ENCODE measurements around the gene SDR42E2. TPM values are rescaled to one million over a fixed set of nuclear protein-coding genes. Genes with fewer than 3 reads are reported as not detected.
A peak's percentile ranks its signal among the peaks of the same experiment; 100 is the strongest.

The SDR42E2 gene
- total and polyA plus RNA-seq, 2 donors (not counting 1 experiment from before 2014, with no cell fraction given): 0.12 to 0.62 TPM

GRCh38 chr16:22192261-22193062, 30.2 kb downstream of the SDR42E2 start:
- Histone ChIP-seq H3K36me3 (replicated peaks in 1 of 2; ENCODE audit: control extremely low read depth in 1 of 2, control insufficient read depth in 1 of 2, extremely low read depth in 1 of 2, insufficient read depth in 2 of 2, low read length in 1 of 2) (no peaks in the 10 kb centered on the region), H3K4me3 (ENCODE audit: control extremely low read depth in 1 of 5, extremely low read depth in 1 of 5, insufficient read depth in 1 of 5, low read depth in 2 of 5, low read length in 4 of 5) (peak overlapping the region in 3 of 5 experiments; percentile 53 to 78 (median 66)), H3K9ac (ENCODE audit: low read length) (peak overlapping the region; percentile 90), H3K9me3 (ENCODE audit: control extremely low read depth in 1 of 3, control insufficient read depth in 2 of 3, insufficient read depth in 1 of 3, low read length in 2 of 3) (peaks cover 0 to 4% (median 0%) of the 10 kb centered on the region in 3 donors), H3K27me3 (replicated peaks in 1 of 4; ENCODE audit: control extremely low read depth in 1 of 4, control insufficient read depth in 3 of 4, insufficient read depth in 4 of 4, low read length in 3 of 4) (no peaks in the 10 kb centered on the region), H3K79me2 (ENCODE audit: control insufficient read depth, insufficient read depth, low read length) (no peaks in the 10 kb centered on the region), H3K4me1 (ENCODE audit: control insufficient read depth in 2 of 2, insufficient read depth in 2 of 2, low read length in 2 of 2) (peaks cover 47 to 52% of the 10 kb centered on the region in 2 donors), H3K27ac (ENCODE audit: low read length in 2 of 2) (peak overlapping the region; percentile 96 to 100), H2AFZ (ENCODE audit: insufficient read depth, low read depth, low read length, poor library complexity, severe bottlenecking) (peak overlapping the region; percentile 7), H4K20me1 (ENCODE audit: control insufficient read depth, insufficient read depth, low read length, poor library complexity, severe bottlenecking) (no peaks in the 10 kb centered on the region), H3K4me2 (replicated peaks; ENCODE audit: low read depth, low read length, poor library complexity, severe bottlenecking) (peak overlapping the region; percentile 88)
- H3K4me1 Mint-ChIP-seq: peaks cover 65% of the 10 kb centered on the region
- CTCF ChIA-PET: interaction anchor here (0.9 to 7.0 kb wide), 5 partner anchors 12 to 191 kb away, joined by 3 to 89 read pairs (median 5); partner anchors contain the start of genes EEF2K and POLR3E
- H3K27me3 Mint-ChIP-seq: peaks cover 3% of the 10 kb centered on the region
- POLR2A ChIA-PET: interaction anchor here (1.0 to 5.0 kb wide), 3 partner anchors 13 to 106 kb away, joined by 4 to 28 read pairs (median 15); partner anchors contain the start of genes EEF2K and POLR3E
- peak overlapping the region; percentile 96 for H3K27ac Mint-ChIP-seq
- ATAC-seq (ENCODE audit: low read depth): no peak
- 20% methylated on average over 15 of the region's 16 CpGs for WGBS (ENCODE audit: insufficient coverage)
- no peak for TF ChIP-seq EZH2 (IDR thresholded peaks at IDR 0.05; ENCODE audit: borderline replicate concordance, insufficient read depth, low read depth, low read length, poor library complexity, severe bottlenecking)
- TF ChIP-seq, protein P1, sequence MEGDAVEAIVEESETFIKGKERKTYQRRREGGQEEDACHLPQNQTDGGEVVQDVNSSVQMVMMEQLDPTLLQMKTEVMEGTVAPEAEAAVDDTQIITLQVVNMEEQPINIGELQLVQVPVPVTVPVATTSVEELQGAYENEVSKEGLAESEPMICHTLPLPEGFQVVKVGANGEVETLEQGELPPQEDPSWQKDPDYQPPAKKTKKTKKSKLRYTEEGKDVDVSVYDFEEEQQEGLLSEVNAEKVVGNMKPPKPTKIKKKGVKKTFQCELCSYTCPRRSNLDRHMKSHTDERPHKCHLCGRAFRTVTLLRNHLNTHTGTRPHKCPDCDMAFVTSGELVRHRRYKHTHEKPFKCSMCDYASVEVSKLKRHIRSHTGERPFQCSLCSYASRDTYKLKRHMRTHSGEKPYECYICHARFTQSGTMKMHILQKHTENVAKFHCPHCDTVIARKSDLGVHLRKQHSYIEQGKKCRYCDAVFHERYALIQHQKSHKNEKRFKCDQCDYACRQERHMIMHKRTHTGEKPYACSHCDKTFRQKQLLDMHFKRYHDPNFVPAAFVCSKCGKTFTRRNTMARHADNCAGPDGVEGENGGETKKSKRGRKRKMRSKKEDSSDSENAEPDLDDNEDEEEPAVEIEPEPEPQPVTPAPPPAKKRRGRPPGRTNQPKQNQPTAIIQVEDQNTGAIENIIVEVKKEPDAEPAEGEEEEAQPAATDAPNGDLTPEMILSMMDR (IDR thresholded peaks at IDR 0.05): no peak
- intact Hi-C loops (cut with micrococcal nuclease): loop anchor here (5.0 to 10.0 kb wide), 3 partner anchors 368 to 1288 kb away; partner anchors contain the start of genes DCUN1D3 and LYRM1
- peaks cover 7% of the 10 kb centered on the region for H3K9me3 Mint-ChIP-seq (ENCODE audit: insufficient read depth)
- DNase-seq: peak; percentile 91
- H3K4me3 Mint-ChIP-seq: peak overlapping the region; percentile 79
